ENCODE data around the gene HOXB1. TPM values are rescaled to one million over a fixed set of nuclear protein-coding genes. Genes with fewer than 3 reads are reported as not detected.

HOXB1 gene
- total RNA-seq (2022; extraction: Qiagen RNA extraction; ENCODE audit: low read depth) = not detected in 5 replicates

DNA sequence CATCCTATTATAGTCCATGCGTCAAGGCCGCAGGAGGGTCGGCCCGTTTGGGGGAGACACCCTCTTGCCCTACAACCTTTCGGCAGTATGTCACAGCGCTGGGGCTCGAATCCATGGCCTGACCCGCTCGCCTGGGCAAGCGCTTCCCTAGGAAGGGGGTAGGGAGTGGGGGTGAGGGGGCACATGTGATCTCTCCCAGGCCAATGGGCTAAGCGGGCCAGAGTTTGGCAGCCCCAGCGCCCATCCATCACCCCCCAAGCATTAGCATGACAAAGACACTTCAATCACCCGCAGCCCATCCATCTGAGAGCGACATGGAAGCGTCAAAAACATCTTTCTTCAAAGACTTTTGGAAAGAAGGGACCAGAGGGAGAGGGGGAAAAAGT is at the start of gene HOXB1:
HOXB1 (minus strand) TSS at position 125 of the 386 bp plus-strand sequence; CDS start at position 18, 107 bp downstream.

DNA sequence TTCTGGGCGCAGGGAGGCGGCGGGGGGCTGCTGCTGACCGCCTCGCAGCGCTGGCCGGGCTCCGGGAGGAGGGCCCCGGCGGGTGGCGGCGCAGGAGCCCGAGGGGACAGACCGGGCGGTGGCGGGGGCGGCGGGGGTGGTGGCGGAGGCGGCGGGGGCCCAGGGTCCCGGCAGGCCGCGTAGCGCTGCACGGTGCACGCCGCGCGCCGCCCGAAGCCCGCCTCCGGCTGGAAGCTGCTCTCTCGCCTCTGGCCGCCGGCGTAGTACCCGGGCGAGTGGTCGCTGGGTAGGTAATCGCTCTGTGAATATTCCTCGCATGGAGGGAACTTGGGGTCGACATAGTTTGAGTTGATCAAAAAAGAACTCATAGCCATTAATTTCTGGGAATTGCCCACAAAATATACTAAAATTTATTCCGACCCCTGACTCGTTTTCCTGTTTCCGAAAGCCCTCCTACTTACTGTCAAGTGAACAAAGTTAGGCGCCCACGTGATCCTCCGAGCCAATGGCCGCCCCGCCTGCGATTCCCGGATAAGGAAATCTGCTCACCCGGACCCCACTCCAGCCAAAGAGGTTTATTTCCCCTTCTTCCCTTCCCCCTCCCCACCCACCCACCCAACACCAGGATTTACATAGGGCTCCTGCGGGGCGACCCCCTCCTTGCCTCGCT is 47.3 kb upstream of the HOXB1 start, which contains the start of gene HOXB4:
HOXB4 (minus strand) TSS at position 405 of the 670 bp plus-strand sequence; CDS start at position 374, 31 bp downstream.

DNA sequence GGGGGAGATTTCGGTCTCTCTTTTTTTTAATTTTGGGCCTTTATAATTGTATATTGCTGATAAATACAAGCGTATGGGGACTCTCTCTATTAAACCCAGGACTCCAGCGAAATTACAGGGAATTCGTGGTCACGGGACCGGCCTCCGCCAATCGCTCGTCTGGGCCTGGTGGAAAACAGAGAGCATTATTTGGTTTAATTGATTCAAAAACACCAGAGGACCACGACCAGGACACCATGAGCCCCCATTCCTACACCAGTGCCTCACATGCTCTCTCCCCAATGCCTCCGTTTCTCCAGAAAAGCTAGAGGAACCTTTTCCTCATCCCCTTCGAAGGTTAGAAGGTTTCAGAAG is 14.2 kb upstream of the HOXB1 start, which contains the start of gene HOXB2:
HOXB2 (minus strand) TSS at position 88 of the 354 bp plus-strand sequence. CDS start 198 bp downstream, outside the sequence.

Other genes with a start within 250 kb of the HOXB1 start
- not detected in 5 replicates for gene SKAP1, start 100.8 kb downstream of the HOXB1 start, total RNA-seq (2022; extraction: Qiagen RNA extraction; ENCODE audit: low read depth)
- gene HOXB2, start 14.1 kb upstream of the HOXB1 start, total RNA-seq (2022; extraction: Qiagen RNA extraction; ENCODE audit: low read depth) = 0.32 to 1.0 TPM (median 0.43 TPM) in 5 replicates
- gene HOXB4, start 47.3 kb upstream of the HOXB1 start, total RNA-seq (2022; extraction: Qiagen RNA extraction; ENCODE audit: low read depth) = 0.07 to 0.13 TPM (median 0.11 TPM) in 4 of 5 replicates, not detected in the other
- gene HOXB3, start 59.2 kb upstream of the HOXB1 start, total RNA-seq (2022; extraction: Qiagen RNA extraction; ENCODE audit: low read depth) = 4.6 to 6.5 TPM (median 5.2 TPM) in 5 replicates
- gene HOXB5, start 62.8 kb upstream of the HOXB1 start, total RNA-seq (2022; extraction: Qiagen RNA extraction; ENCODE audit: low read depth) = 1.7 to 2.5 TPM (median 2.2 TPM) in 5 replicates
- 3.5 to 6.3 TPM (median 5.4 TPM) in 5 replicates for gene HOXB6, start 74.0 kb upstream of the HOXB1 start, total RNA-seq (2022; extraction: Qiagen RNA extraction; ENCODE audit: low read depth)
- gene HOXB7, start 80.0 kb upstream of the HOXB1 start, total RNA-seq (2022; extraction: Qiagen RNA extraction; ENCODE audit: low read depth) = 29.6 to 32.2 TPM (median 30.8 TPM) in 5 replicates
- gene HOXB8, start 84.3 kb upstream of the HOXB1 start, total RNA-seq (2022; extraction: Qiagen RNA extraction; ENCODE audit: low read depth) = 6.9 to 8.8 TPM (median 8.2 TPM) in 5 replicates
- gene HOXB9, start 95.3 kb upstream of the HOXB1 start, total RNA-seq (2022; extraction: Qiagen RNA extraction; ENCODE audit: low read depth) = 7.2 to 7.5 TPM (median 7.3 TPM) in 5 replicates
- gene PRAC1, start 191.5 kb upstream of the HOXB1 start, total RNA-seq (2022; extraction: Qiagen RNA extraction; ENCODE audit: low read depth) = not detected in 5 replicates
- gene PRAC2, start 192.2 kb upstream of the HOXB1 start, total RNA-seq (2022; extraction: Qiagen RNA extraction; ENCODE audit: low read depth) = not detected in 5 replicates
- gene HOXB13, start 197.7 kb upstream of the HOXB1 start, total RNA-seq (2022; extraction: Qiagen RNA extraction; ENCODE audit: low read depth) = 1.8 to 2.3 TPM (median 2.1 TPM) in 5 replicates

Measured in A549 treated with GW870086 at 1 μM for 4 hours (cell line).